Measurements from ENCODE around the gene USP47. TPM values are rescaled to one million over a fixed set of nuclear protein-coding genes. Genes with fewer than 3 reads are reported as not detected.

Gene USP47
- total RNA-seq, 3 donors from 2014 or later (not counting 1 experiment from before 2014, with no cell fraction given): 102 to 108 (median 107) TPM

DNA sequence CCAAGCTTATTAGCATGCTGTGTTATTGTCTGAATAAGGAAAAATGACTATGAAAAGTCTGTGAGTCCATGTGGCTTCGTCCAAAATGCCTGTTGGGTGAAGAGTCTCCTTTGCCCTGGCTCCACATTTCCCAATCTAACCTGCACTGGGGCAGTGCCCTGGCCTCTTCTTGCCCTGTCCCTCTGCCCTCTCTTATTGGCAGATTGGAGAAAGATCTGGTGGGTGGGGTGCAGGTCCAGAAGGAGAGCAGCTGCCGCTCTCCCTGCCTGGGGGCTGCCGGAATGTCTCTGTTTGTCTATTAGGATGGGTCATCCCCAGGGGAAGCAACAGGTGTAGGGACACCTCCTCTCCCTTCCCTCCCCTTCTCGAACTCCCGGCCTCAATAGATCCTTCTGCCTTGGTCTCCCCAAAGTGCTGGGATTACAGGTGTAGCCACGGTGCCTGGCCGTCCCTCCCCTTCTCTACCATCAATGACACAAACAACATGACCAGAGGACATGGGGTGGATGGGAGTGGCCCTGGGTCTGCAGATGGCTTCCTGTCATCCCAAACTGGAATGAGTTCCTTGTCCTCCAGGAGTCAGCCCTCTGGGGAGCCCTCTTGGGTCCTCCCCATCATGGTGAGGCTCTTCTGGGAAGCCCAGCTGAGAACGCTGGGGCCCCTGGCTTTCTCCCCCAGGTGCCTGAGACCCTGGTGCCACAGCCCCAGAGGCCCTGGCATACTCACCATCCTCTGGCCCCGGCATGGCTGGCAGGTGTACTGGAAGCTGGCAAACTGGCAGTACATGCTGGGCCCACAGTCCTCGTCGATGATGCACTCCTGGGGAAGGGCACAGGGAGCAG is 126.1 kb downstream of the USP47 start:
- Mint-ChIP-seq H3K4me3 (no peak overlapping the region), H3K27me3 (ENCODE audit: low read depth in 2 of 2) (peaks cover 0 to 5% of the 10 kb centered on the region in 2 donors), H3K36me3 (no peaks in the 10 kb centered on the region), H3K4me1 (peaks cover 0 to 9% of the 10 kb centered on the region in 2 donors), H3K9me3 (no peaks in the 10 kb centered on the region), H3K27ac (no peak overlapping the region)
- 89% methylated on average over 10 of the region's 11 CpGs for WGBS (ENCODE audit: insufficient coverage)
- no peak overlapping the region for H3K27ac ChIP-seq (ENCODE audit: low read length)
- no peaks in the 10 kb centered on the region for H3K4me1 ChIP-seq (ENCODE audit: control insufficient read depth, insufficient read depth, low read length)
- DNase-seq: no peak
- TF ChIP-seq, protein P1, sequence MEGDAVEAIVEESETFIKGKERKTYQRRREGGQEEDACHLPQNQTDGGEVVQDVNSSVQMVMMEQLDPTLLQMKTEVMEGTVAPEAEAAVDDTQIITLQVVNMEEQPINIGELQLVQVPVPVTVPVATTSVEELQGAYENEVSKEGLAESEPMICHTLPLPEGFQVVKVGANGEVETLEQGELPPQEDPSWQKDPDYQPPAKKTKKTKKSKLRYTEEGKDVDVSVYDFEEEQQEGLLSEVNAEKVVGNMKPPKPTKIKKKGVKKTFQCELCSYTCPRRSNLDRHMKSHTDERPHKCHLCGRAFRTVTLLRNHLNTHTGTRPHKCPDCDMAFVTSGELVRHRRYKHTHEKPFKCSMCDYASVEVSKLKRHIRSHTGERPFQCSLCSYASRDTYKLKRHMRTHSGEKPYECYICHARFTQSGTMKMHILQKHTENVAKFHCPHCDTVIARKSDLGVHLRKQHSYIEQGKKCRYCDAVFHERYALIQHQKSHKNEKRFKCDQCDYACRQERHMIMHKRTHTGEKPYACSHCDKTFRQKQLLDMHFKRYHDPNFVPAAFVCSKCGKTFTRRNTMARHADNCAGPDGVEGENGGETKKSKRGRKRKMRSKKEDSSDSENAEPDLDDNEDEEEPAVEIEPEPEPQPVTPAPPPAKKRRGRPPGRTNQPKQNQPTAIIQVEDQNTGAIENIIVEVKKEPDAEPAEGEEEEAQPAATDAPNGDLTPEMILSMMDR (IDR thresholded peaks at IDR 0.05): no peak
- H3K36me3 ChIP-seq (ENCODE audit: control insufficient read depth, insufficient read depth, low read length): no peaks in the 10 kb centered on the region
- H3K4me3 ChIP-seq (ENCODE audit: low read length): no peak overlapping the region
- no peak for ATAC-seq
- intact Hi-C loops (cut with micrococcal nuclease): loop anchor here (5.0 kb wide), 1 partner anchor 171 kb away; no protein-coding TSS in a partner anchor
- H3K27me3 ChIP-seq (ENCODE audit: control insufficient read depth, insufficient read depth, low read length): no peaks in the 10 kb centered on the region
- H3K9me3 ChIP-seq (ENCODE audit: control insufficient read depth, insufficient read depth, low read length): no peaks in the 10 kb centered on the region

DNA sequence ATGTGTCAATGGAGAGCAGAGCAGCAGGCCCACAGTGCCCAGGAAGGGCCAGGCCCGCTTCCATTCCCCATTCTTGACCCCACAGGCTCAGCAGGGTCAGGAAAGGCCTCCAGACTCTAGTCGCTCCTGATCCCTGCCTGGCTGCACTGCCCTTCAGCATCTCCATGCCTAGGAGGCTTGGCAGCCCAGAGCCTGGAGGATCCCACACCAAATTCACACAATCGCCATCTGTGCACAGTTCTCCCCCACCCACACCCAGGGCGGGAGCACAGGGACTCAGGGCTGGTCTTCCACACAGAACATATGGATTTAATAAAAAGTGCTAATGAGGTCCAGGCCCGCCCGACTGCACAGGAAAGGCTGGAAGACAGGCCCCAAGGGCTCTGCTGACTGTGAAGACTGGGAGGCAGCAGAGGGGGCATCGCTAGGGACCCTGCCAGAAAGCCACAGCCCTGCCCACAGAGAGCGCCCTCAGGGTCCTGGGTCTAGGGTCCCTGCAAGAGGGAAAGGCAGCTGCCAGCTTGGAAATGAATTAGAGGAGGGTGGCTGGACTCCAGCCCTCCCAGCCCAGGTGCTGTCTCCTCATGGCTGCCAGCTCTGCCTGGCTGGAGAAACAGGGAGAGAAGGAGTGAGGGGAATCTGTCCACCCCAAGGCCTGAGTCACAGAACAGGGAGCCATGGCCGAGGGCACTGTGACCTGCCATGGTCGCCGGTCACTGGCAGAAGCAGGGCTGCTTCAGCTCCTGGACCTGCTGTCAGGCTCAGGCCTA is 126.9 kb downstream of the USP47 start:
- H3K27ac Mint-ChIP-seq: no peak overlapping the region
- no peaks in the 10 kb centered on the region for H3K27me3 ChIP-seq (ENCODE audit: control insufficient read depth, insufficient read depth, low read length)
- no peak overlapping the region for H3K4me3 ChIP-seq (ENCODE audit: low read length)
- no peak overlapping the region for H3K27ac ChIP-seq (ENCODE audit: low read length)
- no peaks in the 10 kb centered on the region for H3K36me3 Mint-ChIP-seq
- intact Hi-C loops (cut with micrococcal nuclease): loop anchor here (5.0 kb wide), 1 partner anchor 171 kb away; no protein-coding TSS in a partner anchor
- H3K9me3 Mint-ChIP-seq: no peaks in the 10 kb centered on the region
- no peaks in the 10 kb centered on the region for H3K36me3 ChIP-seq (ENCODE audit: control insufficient read depth, insufficient read depth, low read length)
- no peaks in the 10 kb centered on the region for H3K9me3 ChIP-seq (ENCODE audit: control insufficient read depth, insufficient read depth, low read length)
- DNase-seq (no peak), ATAC-seq (no peak)
- peaks cover 0 to 9% of the 10 kb centered on the region in 2 donors for H3K4me1 Mint-ChIP-seq
- H3K27me3 Mint-ChIP-seq (ENCODE audit: low read depth in 2 of 2): peaks cover 0 to 5% of the 10 kb centered on the region in 2 donors
- WGBS (ENCODE audit: insufficient coverage): 77% methylated on average over 11 of the region's 11 CpGs
- H3K4me1 ChIP-seq (ENCODE audit: control insufficient read depth, insufficient read depth, low read length): no peaks in the 10 kb centered on the region
- H3K4me3 Mint-ChIP-seq: no peak overlapping the region
- TF ChIP-seq, protein P1 (IDR thresholded peaks at IDR 0.05): no peak

DNA sequence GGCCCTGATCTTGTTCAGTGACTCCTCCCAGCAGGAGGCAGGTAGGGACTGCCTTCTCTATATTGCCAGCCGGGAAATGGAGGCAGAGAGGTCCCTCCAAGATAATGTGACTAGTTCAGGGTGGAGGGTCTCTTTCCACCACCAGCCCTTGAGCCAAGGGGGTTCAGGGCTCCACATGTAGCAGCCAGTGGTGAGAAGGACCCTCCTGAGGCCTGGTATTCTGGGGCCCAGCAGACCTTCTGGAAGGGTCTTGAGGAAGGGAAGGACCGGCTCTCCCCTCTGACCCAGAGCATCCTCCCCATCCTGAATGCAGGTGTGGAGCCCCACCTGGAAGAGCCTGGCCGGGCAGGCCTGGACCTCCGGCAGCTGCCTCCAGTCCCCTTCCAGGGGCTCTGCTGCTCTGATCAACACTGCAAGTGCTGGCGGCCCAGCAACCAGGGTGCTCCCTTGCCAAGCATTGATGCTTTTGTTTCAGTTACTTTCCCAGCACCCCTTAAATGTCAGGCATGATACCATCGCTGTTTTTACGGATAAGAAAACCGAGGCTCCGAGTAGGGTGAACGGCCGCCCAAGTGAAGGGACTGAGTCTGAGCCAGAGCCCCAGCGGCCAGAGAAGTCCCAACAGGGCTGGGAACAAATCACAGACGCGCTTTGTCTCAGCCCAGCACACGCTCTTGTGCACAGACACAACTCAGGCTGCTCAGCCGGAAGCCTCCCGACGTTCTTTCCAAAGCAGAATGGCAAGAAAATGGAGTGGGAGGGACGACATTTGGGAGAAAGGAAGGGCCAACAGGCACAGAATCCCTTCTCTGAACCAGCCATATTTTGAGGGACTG is 127.8 kb downstream of the USP47 start:
- intact Hi-C loops (cut with micrococcal nuclease): loop anchor here (5.0 kb wide), 1 partner anchor 172 kb away; no protein-coding TSS in a partner anchor
- TF ChIP-seq, protein P1 (IDR thresholded peaks at IDR 0.05): no peak
- no peaks in the 10 kb centered on the region for H3K9me3 Mint-ChIP-seq
- WGBS (ENCODE audit: insufficient coverage): 94% methylated on average over 19 of the region's 19 CpGs
- DNase-seq (no peak), ATAC-seq (no peak)
- H3K4me1 ChIP-seq (ENCODE audit: control insufficient read depth, insufficient read depth, low read length): no peaks in the 10 kb centered on the region
- H3K4me1 Mint-ChIP-seq: peaks cover 0 to 9% of the 10 kb centered on the region in 2 donors
- no peaks in the 10 kb centered on the region for H3K27me3 ChIP-seq (ENCODE audit: control insufficient read depth, insufficient read depth, low read length)
- H3K27ac ChIP-seq (ENCODE audit: low read length): no peak overlapping the region
- H3K9me3 ChIP-seq (ENCODE audit: control insufficient read depth, insufficient read depth, low read length): no peaks in the 10 kb centered on the region
- H3K27me3 Mint-ChIP-seq (ENCODE audit: low read depth in 2 of 2): peaks cover 0 to 5% of the 10 kb centered on the region in 2 donors
- H3K4me3 ChIP-seq (ENCODE audit: low read length): no peak overlapping the region
- no peak overlapping the region for H3K4me3 Mint-ChIP-seq
- H3K27ac Mint-ChIP-seq: no peak overlapping the region
- H3K36me3 ChIP-seq (ENCODE audit: control insufficient read depth, insufficient read depth, low read length): no peaks in the 10 kb centered on the region
- H3K36me3 Mint-ChIP-seq: no peaks in the 10 kb centered on the region

All from natural killer cell (primary cell).